Endothelial cell of umbilical vein (primary cell): ENCODE results near the gene USH2A. TPM values are rescaled to one million over a fixed set of nuclear protein-coding genes. Genes with fewer than 3 reads are reported as not detected.

ENCODE experiments used
- BruUV-seq: library from RNA; stranded (reverse); fragments of 400-500 nt; replicated peaks from 2 replicates; lab custom pipeline; 2021; lab: Mats Ljungman, UMichigan
- CTCF ChIA-PET: fragments of 300-600, 350-600 bp; sonication (Branson Sonifier 250); formaldehyde crosslinking; loops from one replicate; lab custom pipeline; 2021; ENCODE audit warnings: antibody characterized with exemption, inconsistent platforms; lab: Charles Lee
- POLR2A ChIA-PET: fragments of 300-600, 350-600 bp; sonication (Branson Sonifier 250); formaldehyde crosslinking; loops from one replicate; lab custom pipeline; 2021; ENCODE audit warnings: antibody characterized with exemption, inconsistent platforms; lab: Charles Lee
- DNase-seq: peaks from one replicate; pipeline ENCODE4 v3.0.0-alpha.2; 2011; ENCODE audit warnings: low read depth, low spot score
- FAIRE-seq: peaks from 2 replicates; lab custom pipeline; 2011; peaks lifted over from hg19 to GRCh38; lab: Jason Lieb, UNC
- H2AFZ ChIP-seq: 2 replicates; pipeline ENCODE4 v1.6.0; 2012; ENCODE audit warnings: low read depth, low read length, control low read depth, inconsistent platforms
- H3K27ac ChIP-seq: 2 replicates; pipeline ENCODE4 v1.5.1; 2011; ENCODE audit warnings: low read depth, mild to moderate bottlenecking, control low read depth, low read length, moderate library complexity; ENCODE audit not compliant: insufficient read depth
- H3K27me3 ChIP-seq, 2 experiments: 2 replicates each; pipeline versions ENCODE4 v1.6.0 to v1.6.1; 2011; ENCODE audit warnings: low read length in 2 of 2, mixed read lengths in 1 of 2; ENCODE audit not compliant: control insufficient read depth in 2 of 2, insufficient read depth in 2 of 2
- H3K36me3 ChIP-seq, 2 experiments: 2 replicates in 1 of 2; 3 replicates in 1 of 2; pipeline ENCODE4 v1.5.1; 2011; ENCODE audit warnings: low read length in 2 of 2, mild to moderate bottlenecking in 1 of 2, moderate library complexity in 1 of 2; ENCODE audit not compliant: control insufficient read depth in 2 of 2, insufficient read depth in 2 of 2; ENCODE audit errors: extremely low read depth in 1 of 2
- H3K4me1 ChIP-seq: 3 replicates; pipeline ENCODE4 v1.5.1; 2011; ENCODE audit warnings: mild to moderate bottlenecking, low read length; ENCODE audit not compliant: control insufficient read depth, insufficient read depth; ENCODE audit errors: extremely low read depth
- H3K4me2 ChIP-seq: 2 replicates; pipeline ENCODE4 v1.6.1; 2011; ENCODE audit warnings: low read length, control low read depth, mixed read lengths; ENCODE audit not compliant: insufficient read depth
- H3K4me3 ChIP-seq, 3 experiments: fragments of 200-600 bp in 1 of 3; sonication (generic), shearing (Covaris generic) in 1 of 3; replicated peaks in 1 of 3; 2 replicates each; pipeline ENCODE4 v1.5.1; 2011 to 2016; ENCODE audit warnings: control low read depth in 3 of 3, low read length in 3 of 3, mild to moderate bottlenecking in 2 of 3, inconsistent platforms in 1 of 3, low read depth in 1 of 3, moderate library complexity in 1 of 3; ENCODE audit not compliant: insufficient read depth in 1 of 3
- H3K79me2 ChIP-seq: 2 replicates; pipeline ENCODE4 v1.6.0; 2012; ENCODE audit warnings: low read length, inconsistent platforms; ENCODE audit not compliant: control insufficient read depth, insufficient read depth
- H3K9ac ChIP-seq: replicated peaks from 2 replicates; pipeline ENCODE3; 2011; ENCODE audit warnings: low read length, control low read depth; ENCODE audit not compliant: insufficient read depth; ENCODE audit errors: extremely low read depth
- H3K9me1 ChIP-seq: replicated peaks from 3 replicates; pipeline ENCODE4 v1.6.0; 2011; ENCODE audit warnings: mild to moderate bottlenecking, low read length; ENCODE audit not compliant: control insufficient read depth, insufficient read depth; ENCODE audit errors: extremely low read depth
- H3K9me3 ChIP-seq: replicated peaks from 2 replicates; pipeline ENCODE4 v1.5.1; 2012; ENCODE audit warnings: low read length, inconsistent platforms; ENCODE audit not compliant: control insufficient read depth, insufficient read depth
- H4K20me1 ChIP-seq: replicated peaks from 2 replicates; pipeline ENCODE3; 2011; ENCODE audit warnings: mild to moderate bottlenecking, low read length; ENCODE audit not compliant: control insufficient read depth, insufficient read depth; ENCODE audit errors: extremely low read depth
- CTCF ChIP-seq, 2 donors: IDR thresholded peaks; 1 replicate in 1 of 2; 2 replicates in 1 of 2; pipeline ENCODE4 v1.5.1; 2011; ENCODE audit warnings: low read length in 2 of 2, mild to moderate bottlenecking in 2 of 2, moderate library complexity in 2 of 2, control low read depth in 1 of 2, inconsistent platforms in 1 of 2, low read depth in 1 of 2; ENCODE audit not compliant: insufficient read depth in 1 of 2; ENCODE audit errors: extremely low read depth in 1 of 2
- EZH2 ChIP-seq: IDR thresholded peaks from 2 replicates; pipeline ENCODE4 v1.6.1; 2012; ENCODE audit warnings: borderline replicate concordance, low read depth, mild to moderate bottlenecking, moderate library complexity, low read length, inconsistent platforms; ENCODE audit not compliant: severe bottlenecking
- FOS ChIP-seq: IDR thresholded peaks from 2 replicates; pipeline ENCODE4 v1.6.1; 2011; ENCODE audit warnings: mild to moderate bottlenecking, low read length, moderate library complexity, borderline replicate concordance; ENCODE audit not compliant: insufficient read depth
- GATA2 ChIP-seq: IDR thresholded peaks from 2 replicates; pipeline ENCODE4 v1.7.0; 2011; ENCODE audit warnings: low read depth, mild to moderate bottlenecking, moderate library complexity, mixed read lengths, low read length; ENCODE audit not compliant: insufficient read length, insufficient read depth
- JUN ChIP-seq: IDR thresholded peaks from 2 replicates; pipeline ENCODE4 v1.6.1; 2011; ENCODE audit warnings: borderline replicate concordance, low read depth; ENCODE audit not compliant: insufficient read length, insufficient read depth
- MYC ChIP-seq: IDR thresholded peaks from one replicate; pipeline ENCODE4 v1.6.1; 2011; ENCODE audit warnings: mild to moderate bottlenecking, low read depth, low read length
- POLR2A ChIP-seq: IDR thresholded peaks from 2 replicates; pipeline ENCODE4 v1.6.1; 2012; ENCODE audit warnings: low read depth, mild to moderate bottlenecking, control low read depth, low read length
- POLR2AphosphoS5 ChIP-seq: IDR thresholded peaks from 2 replicates; pipeline ENCODE4 v1.6.1; 2012; ENCODE audit warnings: low read depth, mild to moderate bottlenecking, control low read depth, low read length, moderate library complexity; ENCODE audit not compliant: insufficient read depth
- dilution Hi-C: fragments of 300-500 bp; cut with MboI; formaldehyde crosslinking; loops from one replicate; pipeline ENCODE4 v1.15.0; 2019; ENCODE audit warnings: low sequenced_read_pairs; ENCODE audit not compliant: extremely low pct_ligation_motif_present
- intact Hi-C: fragments of 100-400 bp; cut with micrococcal nuclease; formaldehyde crosslinking; loops from one replicate; pipeline ENCODE4 v1.10.0; 2022
- polyA plus RNA-seq, 4 experiments: library from polyadenylated mRNA; depleted of rRNA in 3 of 4; stranded (reverse) in 3 of 4; unstranded in 1 of 4; fragments of >200 nt; gene quantifications; 2 replicates each; pipeline versions ENCODE4 v1.2.1 to v1.2.3, GENCODE V29; 2011 to 2012; ENCODE audit warnings: missing spikeins in 1 of 4
- total RNA-seq: library from RNA; stranded (reverse); gene quantifications from 2 replicates; pipeline ENCODE4 v1.2.3, GENCODE V29; 2021
- TF ChIP-seq, protein P1 (sequence below): IDR thresholded peaks from 2 replicates; pipeline ENCODE4 v1.6.1; 2011; ENCODE audit not compliant: insufficient read depth, insufficient read length

Gene USH2A
- total and polyA plus RNA-seq, 2 donors (not counting 3 experiments of a cell fraction or from before 2014, with no cell fraction given), result not detected

- POLR2A ChIA-PET, result no interaction called here
- no peak for TF ChIP-seq POLR2A
- no peak for TF ChIP-seq JUN
- no peak for TF ChIP-seq MYC
- TF ChIP-seq GATA2, result no peak
- TF ChIP-seq FOS, result no peak
- no peak for TF ChIP-seq POLR2AphosphoS5
- H3K79me2 ChIP-seq, result no peaks in the 10 kb centered on the region
- BruUV-seq, result no TSS peak
- H3K4me2 ChIP-seq, result no peak overlapping the region
- no peak overlapping the region for H3K27ac ChIP-seq
- intact Hi-C loops, result no loop called here
- H3K9ac ChIP-seq, result no peak overlapping the region
- H3K9me1 ChIP-seq, result no peaks in the 10 kb centered on the region
- H3K27me3 ChIP-seq, result no peaks in the 10 kb centered on the region
- H3K9me3 ChIP-seq, result peaks cover 7% of the 10 kb centered on the region
- no peak for FAIRE-seq
- DNase-seq, result no peak
- no peaks in the 10 kb centered on the region for H3K4me1 ChIP-seq
- dilution Hi-C loops, result no loop called here
- H3K4me3 ChIP-seq, result no peak overlapping the region
- no peaks in the 10 kb centered on the region for H4K20me1 ChIP-seq
- CTCF ChIA-PET, result no interaction called here
- no peak overlapping the region for H2AFZ ChIP-seq
- no peaks in the 10 kb centered on the region for H3K36me3 ChIP-seq
Measured at GRCh38 chr1:216425577-216425976, 2.3 kb upstream of the USH2A start.

GRCh38 chr1:216420746-216421145 lies 2.5 kb downstream of the USH2A start:
- no peaks in the 10 kb centered on the region for H3K27me3 ChIP-seq
- H3K4me2 ChIP-seq, result no peak overlapping the region
- no peaks in the 10 kb centered on the region for H3K4me1 ChIP-seq
- no peaks in the 10 kb centered on the region for H3K79me2 ChIP-seq
- ChIA-PET POLR2A (no interaction called here), CTCF (no interaction called here)
- no peak overlapping the region for H2AFZ ChIP-seq
- H3K36me3 ChIP-seq, result no peaks in the 10 kb centered on the region
- no peak overlapping the region for H3K27ac ChIP-seq
- H3K9ac ChIP-seq, result no peak overlapping the region
- BruUV-seq, result no TSS peak
- no peak overlapping the region for H3K4me3 ChIP-seq
- intact Hi-C loops (no loop called here), dilution Hi-C loops (no loop called here)
- H4K20me1 ChIP-seq, result no peaks in the 10 kb centered on the region
- no peak for FAIRE-seq
- H3K9me1 ChIP-seq, result no peaks in the 10 kb centered on the region
- DNase-seq, result no peak
- TF ChIP-seq EZH2 (no peak), POLR2A (no peak), JUN (no peak), CTCF (IDR thresholded peaks at IDR 0.05; ENCODE audit: extremely low read depth in 1 of 2, insufficient read depth in 1 of 2, low read depth in 1 of 2, low read length in 2 of 2) (no peak), GATA2 (no peak), POLR2AphosphoS5 (no peak), MYC (no peak), FOS (no peak)
- TF ChIP-seq, protein P1, sequence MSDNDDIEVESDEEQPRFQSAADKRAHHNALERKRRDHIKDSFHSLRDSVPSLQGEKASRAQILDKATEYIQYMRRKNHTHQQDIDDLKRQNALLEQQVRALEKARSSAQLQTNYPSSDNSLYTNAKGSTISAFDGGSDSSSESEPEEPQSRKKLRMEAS, result no peak
- no peaks in the 10 kb centered on the region for H3K9me3 ChIP-seq
